Sigmoid colon (tissue), 4 donors: ENCODE data around the gene CCDC137.

Source experiments
- CTCF ChIP-seq, 4 experiments: fragments of 450-650 bp in 3 of 4; fragments of 200-600 bp in 1 of 4; IDR thresholded peaks; one replicate each; pipeline ENCODE4 v1.5.1; 2016 to 2019; ENCODE audit warnings: antibody characterized with exemption in 4 of 4, mild to moderate bottlenecking in 3 of 4, moderate library complexity in 2 of 4
- POLR2A ChIP-seq, 2 donors: fragments of 450-650 bp; IDR thresholded peaks; one replicate each; pipeline ENCODE4 v1.6.1; 2016; ENCODE audit warnings: antibody characterized with exemption in 2 of 2, mild to moderate bottlenecking in 2 of 2, moderate library complexity in 2 of 2
- POLR2AphosphoS5 ChIP-seq, 4 donors: sonication (generic); formaldehyde crosslinking; IDR thresholded peaks; one replicate each; pipeline ENCODE4 v1.6.1; 2017; ENCODE audit warnings: antibody characterized with exemption in 4 of 4

- no peak for TF ChIP-seq CTCF (IDR thresholded peaks at IDR 0.05)
- TF ChIP-seq POLR2A (IDR thresholded peaks at IDR 0.05): no peak
- no peak for TF ChIP-seq POLR2AphosphoS5 (IDR thresholded peaks at IDR 0.05)
Measured at GRCh38 chr17:81703747-81704654, 37.5 kb downstream of the CCDC137 start.
